Immature natural killer cell (primary cell): ENCODE measurements around the gene LARP4B. TPM values are rescaled to one million over a fixed set of nuclear protein-coding genes. Genes with fewer than 3 reads are reported as not detected.
A peak's percentile ranks its signal among the peaks of the same experiment; 100 is the strongest.

Experiments used
- DNase-seq, 3 donors: peaks; one replicate each; pipeline ENCODE4 v3.0.0; 2022; ENCODE audit warnings: mixed read lengths in 1 of 3
- H3K27ac Mint-ChIP-seq, 6 donors: one replicate each; pipeline ENCODE4 v1.8.0; 2020; ENCODE audit warnings: mixed read lengths in 6 of 6, mild to moderate bottlenecking in 5 of 6, inconsistent platforms in 4 of 6, moderate library complexity in 3 of 6
- H3K27me3 Mint-ChIP-seq, 3 donors: one replicate each; pipeline ENCODE4 v1.8.0; 2020 to 2021; ENCODE audit warnings: low read depth in 3 of 3, mild to moderate bottlenecking in 3 of 3, mixed read lengths in 3 of 3, moderate library complexity in 3 of 3, inconsistent platforms in 1 of 3
- H3K36me3 Mint-ChIP-seq, 3 donors: one replicate each; pipeline ENCODE4 v1.8.0; 2020; ENCODE audit warnings: mixed read lengths in 3 of 3, inconsistent platforms in 2 of 3, mild to moderate bottlenecking in 2 of 3
- H3K4me1 Mint-ChIP-seq, 2 donors: one replicate each; pipeline ENCODE4 v1.8.0; 2020; ENCODE audit warnings: inconsistent platforms in 2 of 2, mild to moderate bottlenecking in 2 of 2, mixed read lengths in 2 of 2, moderate library complexity in 1 of 2
- H3K4me3 Mint-ChIP-seq, 5 donors: one replicate each; pipeline ENCODE4 v1.8.0; 2020; ENCODE audit warnings: mild to moderate bottlenecking in 5 of 5, mixed read lengths in 5 of 5, inconsistent platforms in 3 of 5, moderate library complexity in 3 of 5
- H3K9me3 Mint-ChIP-seq, 6 donors: one replicate each; pipeline ENCODE4 v1.8.0; 2020; ENCODE audit warnings: mild to moderate bottlenecking in 6 of 6, mixed read lengths in 6 of 6, inconsistent platforms in 4 of 6, moderate library complexity in 3 of 6
- polyA plus RNA-seq, 3 donors: library from polyadenylated mRNA; unstranded; fragments of 300-500 nt; fragmentation: Illumina TruSeq; gene quantifications; one replicate each; pipeline ENCODE4 v1.2.3, GENCODE V29; 2021

LARP4B gene
- polyA plus RNA-seq, 3 donors from 2014 or later = 4.7 to 35.8 (median 13.3) TPM

- Mint-ChIP-seq H3K27ac (peak overlapping the region in 1 of 6 donors; percentile 23), H3K27me3 (peaks cover 0 to 9% (median 0%) of the 10 kb centered on the region in 3 donors), H3K4me1 (peaks cover 56 to 80% of the 10 kb centered on the region in 2 donors), H3K9me3 (no peaks in the 10 kb centered on the region), H3K36me3 (peaks cover 0 to 8% (median 0%) of the 10 kb centered on the region in 3 donors), H3K4me3 (no peak overlapping the region)
- DNase-seq = no peak
Observed at GRCh38 chr10:926075-926698, 5.3 kb downstream of the LARP4B start.

GRCh38 chr10:924524-924859 lies 7.0 kb downstream of the LARP4B start:
- Mint-ChIP-seq H3K9me3 (no peaks in the 10 kb centered on the region), H3K27ac (peak overlapping the region in 4 of 6 donors; percentile 11 to 65 (median 46)), H3K4me3 (peak overlapping the region in 2 of 5 donors; percentile 5 to 28), H3K27me3 (peaks cover 0 to 4% (median 0%) of the 10 kb centered on the region in 3 donors), H3K4me1 (peaks cover 47 to 79% of the 10 kb centered on the region in 2 donors), H3K36me3 (peaks cover 0 to 8% (median 0%) of the 10 kb centered on the region in 3 donors)
- no peak for DNase-seq

GRCh38 chr10:923844-924523 lies 7.5 kb downstream of the LARP4B start:
- H3K27ac Mint-ChIP-seq = peak overlapping the region in 2 of 6 donors; percentile 61 to 70

GRCh38 chr10:921471-922414 lies 9.8 kb downstream of the LARP4B start:
- peaks cover 38 to 77% of the 10 kb centered on the region in 2 donors for H3K4me1 Mint-ChIP-seq
- no peak overlapping the region for H3K4me3 Mint-ChIP-seq
- peaks cover 0 to 4% (median 0%) of the 10 kb centered on the region in 3 donors for H3K27me3 Mint-ChIP-seq
- H3K9me3 Mint-ChIP-seq = no peaks in the 10 kb centered on the region
- H3K27ac Mint-ChIP-seq = peak overlapping the region in 3 of 6 donors; percentile 51 to 72 (median 55)
- peaks cover 0 to 8% (median 0%) of the 10 kb centered on the region in 3 donors for H3K36me3 Mint-ChIP-seq
- DNase-seq = no peak

More at GRCh38 chr10:923844-924523, 7.5 kb downstream of the LARP4B start:
- Mint-ChIP-seq H3K27me3 (peaks cover 0 to 4% (median 0%) of the 10 kb centered on the region in 3 donors), H3K4me1 (peaks cover 47 to 79% of the 10 kb centered on the region in 2 donors), H3K4me3 (peak overlapping the region in 1 of 5 donors; percentile 28), H3K36me3 (peaks cover 0 to 8% (median 0%) of the 10 kb centered on the region in 3 donors), H3K9me3 (no peaks in the 10 kb centered on the region)
- no peak for DNase-seq

- DNase-seq = no peak
- H3K4me1 Mint-ChIP-seq = peaks cover 34 to 69% of the 10 kb centered on the region in 2 donors
- H3K27me3 Mint-ChIP-seq = peaks cover 0 to 4% (median 0%) of the 10 kb centered on the region in 3 donors
- no peak overlapping the region for H3K27ac Mint-ChIP-seq
- H3K9me3 Mint-ChIP-seq = no peaks in the 10 kb centered on the region
- H3K4me3 Mint-ChIP-seq = no peak overlapping the region
- peaks cover 0 to 3% (median 0%) of the 10 kb centered on the region in 3 donors for H3K36me3 Mint-ChIP-seq
Observed at GRCh38 chr10:920450-920849, 11.1 kb downstream of the LARP4B start.

GRCh38 chr10:919481-919880 lies 12.0 kb downstream of the LARP4B start:
- no peaks in the 10 kb centered on the region for H3K9me3 Mint-ChIP-seq
- no peak for DNase-seq
- H3K27me3 Mint-ChIP-seq = peaks cover 0 to 2% (median 0%) of the 10 kb centered on the region in 3 donors
- peak overlapping the region in 1 of 5 donors; percentile 54 for H3K4me3 Mint-ChIP-seq
- peaks cover 0 to under 1% (median 0%) of the 10 kb centered on the region in 3 donors for H3K36me3 Mint-ChIP-seq
- H3K4me1 Mint-ChIP-seq = peaks cover 30 to 60% of the 10 kb centered on the region in 2 donors
- peak overlapping the region in 5 of 6 donors; percentile 9 to 84 (median 49) for H3K27ac Mint-ChIP-seq

- no peak for DNase-seq
- Mint-ChIP-seq H3K27ac (no peak overlapping the region), H3K27me3 (no peaks in the 10 kb centered on the region), H3K4me3 (no peak overlapping the region), H3K36me3 (no peaks in the 10 kb centered on the region), H3K9me3 (no peaks in the 10 kb centered on the region), H3K4me1 (peaks cover 28 to 55% of the 10 kb centered on the region in 2 donors)
Observed at GRCh38 chr10:917999-918398, 13.5 kb downstream of the LARP4B start.

- H3K27ac Mint-ChIP-seq = no peak overlapping the region
- no peak for DNase-seq
- H3K36me3 Mint-ChIP-seq = no peaks in the 10 kb centered on the region
- no peaks in the 10 kb centered on the region for H3K27me3 Mint-ChIP-seq
- H3K9me3 Mint-ChIP-seq = no peaks in the 10 kb centered on the region
- no peak overlapping the region for H3K4me3 Mint-ChIP-seq
- peaks cover 30 to 57% of the 10 kb centered on the region in 2 donors for H3K4me1 Mint-ChIP-seq
Observed at GRCh38 chr10:917416-917720, 14.1 kb downstream of the LARP4B start.

GRCh38 chr10:916716-917415 lies 14.6 kb downstream of the LARP4B start:
- Mint-ChIP-seq H3K4me1 (peaks cover 25 to 57% of the 10 kb centered on the region in 2 donors), H3K36me3 (peaks cover 0 to 3% (median 0%) of the 10 kb centered on the region in 3 donors), H3K4me3 (no peak overlapping the region), H3K27ac (no peak overlapping the region), H3K27me3 (no peaks in the 10 kb centered on the region), H3K9me3 (no peaks in the 10 kb centered on the region)
- DNase-seq = no peak

GRCh38 chr10:909831-910230 lies 21.7 kb downstream of the LARP4B start:
- peaks cover 0 to 3% (median 2%) of the 10 kb centered on the region in 3 donors for H3K27me3 Mint-ChIP-seq
- no peaks in the 10 kb centered on the region for H3K9me3 Mint-ChIP-seq
- peaks cover 25 to 57% of the 10 kb centered on the region in 2 donors for H3K4me1 Mint-ChIP-seq
- peak overlapping the region in 4 of 6 donors; percentile 3 to 50 (median 13) for H3K27ac Mint-ChIP-seq
- no peak overlapping the region for H3K4me3 Mint-ChIP-seq
- peaks cover 0 to 8% (median 6%) of the 10 kb centered on the region in 3 donors for H3K36me3 Mint-ChIP-seq
- DNase-seq = no peak

GRCh38 chr10:905972-906371 lies 25.5 kb downstream of the LARP4B start:
- H3K9me3 Mint-ChIP-seq = no peaks in the 10 kb centered on the region
- H3K36me3 Mint-ChIP-seq = peaks cover 0 to 6% (median 5%) of the 10 kb centered on the region in 3 donors
- no peak overlapping the region for H3K4me3 Mint-ChIP-seq
- H3K4me1 Mint-ChIP-seq = peaks cover 30 to 64% of the 10 kb centered on the region in 2 donors
- peak overlapping the region in 3 of 6 donors; percentile 10 to 69 (median 30) for H3K27ac Mint-ChIP-seq
- no peak for DNase-seq
- peaks cover 0 to 3% (median 0%) of the 10 kb centered on the region in 3 donors for H3K27me3 Mint-ChIP-seq

GRCh38 chr10:905503-905902 lies 26.0 kb downstream of the LARP4B start:
- peaks cover 30 to 64% of the 10 kb centered on the region in 2 donors for H3K4me1 Mint-ChIP-seq

GRCh38 chr10:904403-904802 lies 27.1 kb downstream of the LARP4B start:
- peaks cover 0 to 3% (median 0%) of the 10 kb centered on the region in 3 donors for H3K27me3 Mint-ChIP-seq
- H3K9me3 Mint-ChIP-seq = no peaks in the 10 kb centered on the region
- H3K27ac Mint-ChIP-seq = peak overlapping the region in 1 of 6 donors; percentile 30
- no peak overlapping the region for H3K4me3 Mint-ChIP-seq
- peaks cover 35 to 64% of the 10 kb centered on the region in 2 donors for H3K4me1 Mint-ChIP-seq
- H3K36me3 Mint-ChIP-seq = peaks cover 0 to 5% (median 0%) of the 10 kb centered on the region in 3 donors
- DNase-seq = no peak

More at GRCh38 chr10:905503-905902, 26.0 kb downstream of the LARP4B start:
- DNase-seq = no peak
- Mint-ChIP-seq H3K27me3 (peaks cover 0 to 3% (median 0%) of the 10 kb centered on the region in 3 donors), H3K36me3 (peaks cover 0 to 6% (median 5%) of the 10 kb centered on the region in 3 donors), H3K4me3 (no peak overlapping the region), H3K9me3 (no peaks in the 10 kb centered on the region), H3K27ac (peak overlapping the region in 3 of 6 donors; percentile 10 to 69 (median 30))
